D721Med (cell line): ENCODE measurements around the gene RBM19.

Source experiments
- DNase-seq: peaks from one replicate; pipeline ENCODE4 v3.0.0; 2011; ENCODE audit warnings: low spot score; ENCODE audit not compliant: insufficient read length
- FAIRE-seq: peaks from 2 replicates; lab custom pipeline; 2011; peaks lifted over from hg19 to GRCh38; lab: Jason Lieb, UNC
- CTCF ChIP-seq: IDR thresholded peaks from 2 replicates; pipeline ENCODE4 v1.5.1; 2012; ENCODE audit warnings: mild to moderate bottlenecking, control low read depth; ENCODE audit not compliant: insufficient read depth; ENCODE audit errors: missing control alignments

The RBM19 gene

GRCh38 chr12:113910751-113911272 lies 55.3 kb downstream of the RBM19 start:
- FAIRE-seq, result no peak
- DNase-seq, result no peak
- no peak for TF ChIP-seq CTCF

- no peak for TF ChIP-seq CTCF
- DNase-seq, result no peak
- FAIRE-seq, result no peak
These were observed 56.2 kb downstream of the RBM19 start for GRCh38 chr12:113909776-113910420.

GRCh38 chr12:113908584-113909100 lies 57.5 kb downstream of the RBM19 start:
- no peak for DNase-seq
- no peak for TF ChIP-seq CTCF
- FAIRE-seq, result no peak

- no peak for FAIRE-seq
- no peak for DNase-seq
- TF ChIP-seq CTCF, result no peak
These were observed 58.5 kb downstream of the RBM19 start for GRCh38 chr12:113907446-113908180.

GRCh38 chr12:113906411-113907200 lies 59.5 kb downstream of the RBM19 start:
- TF ChIP-seq CTCF, result no peak
- DNase-seq (no peak), FAIRE-seq (no peak)

- DNase-seq, result no peak
- FAIRE-seq, result no peak
- TF ChIP-seq CTCF, result no peak
These were observed 60.3 kb downstream of the RBM19 start for GRCh38 chr12:113905829-113906228.
